Astrocyte of the cerebellum (primary cell): ENCODE measurements around the gene TOPAZ1.

Source experiments
- DNase-seq: peaks from one replicate; pipeline ENCODE4 v3.0.0-alpha.2; 2011; ENCODE audit warnings: low read depth
- H3K4me3 ChIP-seq: 2 replicates; pipeline ENCODE4 v1.5.1; 2011; ENCODE audit warnings: mild to moderate bottlenecking, low read depth, low read length, moderate library complexity
- CTCF ChIP-seq: IDR thresholded peaks from 2 replicates; pipeline ENCODE4 v1.5.1; 2012; ENCODE audit warnings: low read length, low read depth, moderate library complexity, mild to moderate bottlenecking; ENCODE audit errors: missing control alignments
- in situ Hi-C: cut with HindIII; loops from 2 replicates; pipeline ENCODE4 v1.10.0; 2017; ENCODE audit warnings: low sequenced_read_pairs

The TOPAZ1 gene

DNA sequence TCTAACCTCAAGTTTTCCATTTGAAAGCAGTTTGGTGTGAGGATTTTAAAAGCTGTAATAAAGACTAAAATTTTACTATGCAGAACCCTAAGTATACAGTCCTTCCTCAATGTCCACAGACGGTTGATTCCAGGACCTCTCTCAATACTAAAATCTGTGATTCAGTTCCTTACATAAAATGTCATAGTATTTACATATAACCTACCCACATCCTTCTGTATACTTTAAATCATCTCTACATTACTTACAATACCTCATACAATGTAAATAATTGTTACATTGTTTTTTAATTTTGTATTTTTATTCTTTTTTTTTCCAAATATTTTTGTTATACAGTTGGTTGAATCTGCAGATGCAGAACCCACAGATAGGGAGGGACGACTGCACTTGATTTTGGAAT, 2.8 kb upstream of the TOPAZ1 start:
- no peak for DNase-seq
- H3K4me3 ChIP-seq = no peak overlapping the region
- in situ Hi-C loops = no loop called here
- TF ChIP-seq CTCF = no peak

DNA sequence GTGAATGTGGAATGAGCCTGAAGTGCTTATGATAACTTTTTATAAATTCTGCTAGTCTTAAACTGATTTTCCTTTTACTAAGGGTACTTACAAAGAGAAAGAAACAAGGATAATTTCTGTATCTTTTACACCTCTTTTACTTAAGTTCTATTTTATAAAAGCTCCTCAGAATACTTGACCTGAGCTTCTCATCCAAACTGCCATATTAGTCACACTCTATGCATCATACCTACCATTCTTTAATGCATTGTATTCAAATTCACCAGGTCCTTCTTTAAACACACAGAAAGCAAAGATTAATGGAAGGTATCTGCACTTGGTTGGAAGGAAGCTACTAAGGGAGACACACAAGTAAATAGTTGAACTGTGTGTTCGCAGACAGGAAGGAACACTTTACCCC, 1.6 kb upstream of the TOPAZ1 start:
- no peak overlapping the region for H3K4me3 ChIP-seq
- no peak for DNase-seq
- TF ChIP-seq CTCF = no peak
- in situ Hi-C loops = no loop called here

DNA sequence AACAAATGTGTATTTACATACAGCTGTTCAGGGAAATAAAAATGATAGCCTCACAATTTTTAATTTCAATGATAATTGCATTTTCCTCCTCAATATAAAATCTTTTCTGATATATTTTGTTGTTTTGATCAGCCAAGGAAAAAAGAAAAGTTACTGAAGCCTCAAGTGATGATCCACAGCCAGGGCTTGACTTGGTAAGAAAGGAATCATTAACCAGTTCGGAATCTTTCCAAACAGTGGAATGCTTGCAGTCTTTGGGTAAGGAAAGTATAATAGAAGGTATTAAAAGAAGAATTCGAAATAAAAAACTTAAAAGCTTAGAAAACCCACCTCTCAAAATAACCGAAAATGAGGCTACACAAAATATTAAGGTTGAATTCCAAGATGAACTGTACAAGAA, 1.0 kb downstream of the TOPAZ1 start:
- no peak overlapping the region for H3K4me3 ChIP-seq
- in situ Hi-C loops = no loop called here
- DNase-seq = no peak
- TF ChIP-seq CTCF = no peak

DNA sequence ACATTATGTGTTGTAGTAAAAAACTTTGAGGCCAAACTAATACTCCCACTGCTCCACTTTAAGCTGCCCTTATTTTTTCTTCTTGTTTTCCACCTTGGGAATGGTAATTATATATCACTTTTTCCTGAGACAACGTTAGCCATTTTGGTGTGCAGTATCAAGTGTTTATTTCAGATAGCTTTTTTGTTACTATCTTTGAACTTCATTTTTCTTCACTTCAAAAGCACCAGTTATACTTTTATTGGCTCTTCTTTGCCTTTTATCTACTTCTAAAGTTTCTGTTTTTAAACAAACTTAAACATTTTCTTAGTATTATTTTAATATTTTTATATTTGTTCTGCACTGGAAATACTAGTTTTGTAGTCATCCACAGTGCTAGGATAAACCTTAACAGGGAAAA, 6.5 kb downstream of the TOPAZ1 start:
- DNase-seq = no peak
- TF ChIP-seq CTCF = no peak
- no peak overlapping the region for H3K4me3 ChIP-seq
- in situ Hi-C loops = no loop called here

GRCh38 chr3:44252332-44252959, 10.8 kb downstream of the TOPAZ1 start:
- DNase-seq = no peak
- in situ Hi-C loops = no loop called here
- TF ChIP-seq CTCF = no peak
- H3K4me3 ChIP-seq = no peak overlapping the region

- DNase-seq = no peak
- no peak overlapping the region for H3K4me3 ChIP-seq
- in situ Hi-C loops = no loop called here
- no peak for TF ChIP-seq CTCF
Measured at GRCh38 chr3:44259404-44259803, 17.7 kb downstream of the TOPAZ1 start.
